Peyer's patch (tissue), 4 donors: Measurements from ENCODE around the gene TBPL2.
"Not testable (repeated sequence)": the region's sequence is repeated elsewhere in the genome, so short reads cannot be mapped to it uniquely, and the experiment has no call there.

Experiments
- POLR2A ChIP-seq, 2 donors: fragments of 450-650 bp; IDR thresholded peaks; one replicate each; pipeline ENCODE4 v1.5.1; 2017; ENCODE audit warnings: antibody characterized with exemption in 2 of 2, mild to moderate bottlenecking in 2 of 2, moderate library complexity in 2 of 2
- TF ChIP-seq, protein P1 (sequence below), 6 experiments: fragments of 450-650 bp in 4 of 6; fragments of 200-600 bp in 2 of 6; sonication (generic) in 1 of 6; IDR thresholded peaks; one replicate each; pipeline ENCODE4 v1.5.1; 2017 to 2019; ENCODE audit warnings: antibody characterized with exemption in 6 of 6, mild to moderate bottlenecking in 3 of 6, moderate library complexity in 1 of 6

DNA sequence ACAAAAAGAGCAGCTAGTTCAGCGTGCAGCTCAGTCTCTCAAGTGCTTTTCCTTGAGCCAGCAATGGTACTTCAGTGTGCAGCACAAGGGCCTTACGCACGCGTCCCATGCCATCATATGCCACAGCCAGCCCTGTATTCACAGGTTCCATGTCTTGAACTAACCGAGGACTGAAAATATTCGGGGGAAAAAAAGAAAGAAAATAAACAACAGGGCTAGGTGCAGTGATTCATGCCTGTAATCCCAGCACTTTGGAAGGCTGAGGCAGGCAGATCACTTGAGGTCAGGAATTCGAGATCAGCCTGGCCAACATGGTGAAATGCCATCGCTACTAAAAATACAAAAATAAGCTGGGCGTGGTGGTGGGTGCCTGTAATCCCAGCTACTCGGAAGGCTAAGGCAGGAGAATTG is 57.4 kb downstream of the TBPL2 start:
- not testable (repeated sequence) for TF ChIP-seq POLR2A (IDR thresholded peaks at IDR 0.05)
- TF ChIP-seq, protein P1, sequence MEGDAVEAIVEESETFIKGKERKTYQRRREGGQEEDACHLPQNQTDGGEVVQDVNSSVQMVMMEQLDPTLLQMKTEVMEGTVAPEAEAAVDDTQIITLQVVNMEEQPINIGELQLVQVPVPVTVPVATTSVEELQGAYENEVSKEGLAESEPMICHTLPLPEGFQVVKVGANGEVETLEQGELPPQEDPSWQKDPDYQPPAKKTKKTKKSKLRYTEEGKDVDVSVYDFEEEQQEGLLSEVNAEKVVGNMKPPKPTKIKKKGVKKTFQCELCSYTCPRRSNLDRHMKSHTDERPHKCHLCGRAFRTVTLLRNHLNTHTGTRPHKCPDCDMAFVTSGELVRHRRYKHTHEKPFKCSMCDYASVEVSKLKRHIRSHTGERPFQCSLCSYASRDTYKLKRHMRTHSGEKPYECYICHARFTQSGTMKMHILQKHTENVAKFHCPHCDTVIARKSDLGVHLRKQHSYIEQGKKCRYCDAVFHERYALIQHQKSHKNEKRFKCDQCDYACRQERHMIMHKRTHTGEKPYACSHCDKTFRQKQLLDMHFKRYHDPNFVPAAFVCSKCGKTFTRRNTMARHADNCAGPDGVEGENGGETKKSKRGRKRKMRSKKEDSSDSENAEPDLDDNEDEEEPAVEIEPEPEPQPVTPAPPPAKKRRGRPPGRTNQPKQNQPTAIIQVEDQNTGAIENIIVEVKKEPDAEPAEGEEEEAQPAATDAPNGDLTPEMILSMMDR (IDR thresholded peaks at IDR 0.05): not testable (repeated sequence)
